Large intestine (tissue), 12 donors: ENCODE results near the gene RTP3. TPM values are rescaled to one million over a fixed set of nuclear protein-coding genes. Genes with fewer than 3 reads are reported as not detected.

Source experiments
- DNase-seq, 2 donors: peaks; one replicate each; pipeline versions ENCODE4 v3.0.0 to v3.0.0-alpha.2; 2013
- H3K27ac ChIP-seq: one replicate; pipeline ENCODE4 v1.5.1; 2013; ENCODE audit warnings: low read length
- H3K27me3 ChIP-seq: 2 replicates; pipeline ENCODE4 v1.6.1; 2013; ENCODE audit warnings: low read length; ENCODE audit not compliant: control insufficient read depth, insufficient read depth
- H3K36me3 ChIP-seq: 2 replicates; pipeline ENCODE4 v1.6.1; 2013; ENCODE audit warnings: low read length; ENCODE audit not compliant: control insufficient read depth, insufficient read depth
- H3K4me1 ChIP-seq: one replicate; pipeline ENCODE4 v1.6.1; 2013; ENCODE audit warnings: low read length; ENCODE audit not compliant: control insufficient read depth, insufficient read depth
- H3K4me3 ChIP-seq: one replicate; pipeline ENCODE4 v1.5.1; 2013; ENCODE audit warnings: low read length
- H3K9me3 ChIP-seq: one replicate; pipeline ENCODE4 v1.6.1; 2013; ENCODE audit warnings: mild to moderate bottlenecking, low read depth, low read length, moderate library complexity; ENCODE audit not compliant: control insufficient read depth
- WGBS: methylation state at CpG from one replicate; pipeline ENCODE4 v1.1.5; 2013; ENCODE audit warnings: low lambda C conversion rate; ENCODE audit not compliant: insufficient coverage; 5-methylcytosine and 5-hydroxymethylcytosine counted together
- long read RNA-seq, 11 donors: transcript quantifications; one replicate each; lab custom pipeline, GENCODE V29; 2026
- polyA plus RNA-seq: library from polyadenylated mRNA; unstranded; fragments of 120-200 nt; gene quantifications from one replicate; pipeline ENCODE4 v1.2.1, GENCODE V29; 2013

Gene RTP3
- polyA plus RNA-seq: not detected
- long read RNA-seq, donor 1: 0 reads
- long read RNA-seq, donor 2: 0 reads
- long read RNA-seq, donor 3: 0 reads
- long read RNA-seq, donor 4: 0 reads
- long read RNA-seq, donor 5: 0 reads
- long read RNA-seq, donor 6: 0 reads
- long read RNA-seq, donor 7: 0 reads
- long read RNA-seq, donor 8: 0 reads
- long read RNA-seq, donor 9: 0 reads
- long read RNA-seq, donor 10: 0 reads
- long read RNA-seq, donor 11: 0 reads

DNA sequence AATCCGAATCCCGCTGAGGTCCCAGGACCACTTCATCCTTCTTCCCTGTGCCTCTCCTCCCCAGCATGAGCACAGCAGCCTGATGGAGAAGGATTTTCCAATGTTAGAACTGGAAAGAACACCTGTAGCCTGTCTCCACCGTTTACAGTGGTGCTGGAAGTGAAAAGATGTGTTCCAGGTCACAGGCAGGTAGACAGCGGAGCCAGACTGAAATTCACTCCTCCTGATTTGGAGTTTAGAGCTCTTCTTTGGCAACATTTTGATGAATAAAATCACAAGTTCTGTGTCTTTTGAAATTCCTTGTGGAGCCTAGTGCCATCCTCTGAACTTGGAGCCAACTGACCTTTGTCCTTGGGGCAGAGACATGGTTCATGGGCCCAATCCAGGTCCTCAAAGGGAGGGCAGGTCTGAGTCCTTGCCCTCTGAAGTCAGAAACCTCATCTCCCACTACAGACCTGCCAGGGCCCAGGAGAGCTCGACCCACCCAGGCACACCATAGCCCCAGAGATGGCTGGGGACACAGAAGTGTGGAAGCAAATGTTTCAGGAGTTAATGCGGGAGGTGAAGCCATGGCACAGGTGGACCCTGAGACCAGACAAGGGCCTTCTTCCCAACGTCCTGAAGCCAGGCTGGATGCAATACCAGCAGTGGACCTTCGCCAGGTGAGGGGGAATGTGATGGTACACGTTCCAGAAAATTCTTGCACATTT lies at the start of gene RTP3:
RTP3 (plus strand) TSS at position 421 of the 710 bp plus-strand sequence; CDS start at position 508, 87 bp downstream.
- no peaks in the 10 kb centered on the region for H3K27me3 ChIP-seq
- WGBS: no CpG with 5 or more reads among the region's 9 CpGs
- no peak within 1 kb of the TSS for H3K27ac ChIP-seq
- no peaks in the 10 kb centered on the region for H3K36me3 ChIP-seq
- H3K9me3 ChIP-seq: no peaks in the 10 kb centered on the region
- no peak within 1 kb of the TSS for H3K4me3 ChIP-seq
- no peak for DNase-seq
- peaks cover 9% of the 10 kb centered on the region for H3K4me1 ChIP-seq

DNA sequence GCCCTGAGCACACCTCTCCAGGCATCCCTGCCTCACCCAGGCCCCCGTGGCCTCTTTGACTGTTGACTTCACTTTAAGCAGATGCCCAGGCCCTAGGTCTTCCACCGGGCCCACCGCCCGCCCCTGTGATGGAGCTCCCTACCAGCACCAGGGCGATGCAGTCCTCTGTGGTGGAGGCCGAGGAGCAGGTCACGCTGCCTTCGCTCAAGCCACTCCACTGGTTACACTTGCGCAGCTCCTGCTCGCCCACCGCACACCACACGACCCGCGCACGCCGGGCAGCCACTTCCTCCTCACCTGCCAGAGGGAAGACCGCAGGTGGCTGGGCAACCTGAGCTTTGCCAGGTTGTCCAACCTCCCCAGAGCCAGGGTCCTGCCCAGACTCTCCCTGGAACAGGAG lies 49.1 kb upstream of the RTP3 start:
- WGBS: no CpG with 5 or more reads among the region's 17 CpGs

DNA sequence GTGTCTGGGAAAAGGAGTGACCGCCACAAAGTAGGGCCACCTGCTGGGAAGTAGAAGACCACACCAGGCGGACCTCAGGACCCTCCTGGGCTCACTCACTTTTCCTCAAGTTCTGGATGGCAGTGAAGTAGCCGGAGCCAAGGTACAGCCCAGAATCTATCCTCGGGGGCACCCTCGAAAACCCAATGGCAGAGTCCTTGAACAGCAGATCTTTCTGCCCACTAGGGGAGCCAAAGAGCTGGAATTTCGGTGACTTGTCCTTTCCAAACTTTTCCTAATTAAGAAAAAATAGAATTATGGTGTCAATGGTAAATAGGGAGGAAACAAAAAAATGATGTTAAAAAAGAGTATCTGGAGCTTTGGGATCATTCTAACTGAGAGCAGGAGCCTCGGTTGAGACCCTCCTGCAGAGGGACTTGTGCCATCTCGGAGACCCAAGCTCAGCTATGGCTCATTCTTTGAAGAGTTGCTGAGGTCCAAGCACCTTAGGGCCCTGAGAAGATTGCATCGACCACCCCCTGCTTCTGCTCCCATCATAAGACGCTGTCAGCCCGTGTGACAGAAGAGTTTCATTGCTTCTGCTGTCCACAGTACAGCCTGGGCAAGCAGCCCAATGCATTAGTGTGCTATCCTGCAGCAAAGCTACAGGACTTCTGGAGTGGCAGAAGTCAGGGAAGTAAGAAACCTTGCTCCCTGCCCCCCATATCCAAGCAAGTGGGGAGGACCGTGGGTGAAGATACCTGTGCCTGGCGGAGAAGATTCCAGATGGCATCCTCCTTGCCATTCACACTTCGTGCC lies 47.8 kb upstream of the RTP3 start:
- Histone ChIP-seq H3K27me3 (no peaks in the 10 kb centered on the region), H3K27ac (no peak overlapping the region), H3K4me1 (peaks cover 16% of the 10 kb centered on the region), H3K36me3 (no peaks in the 10 kb centered on the region), H3K9me3 (no peaks in the 10 kb centered on the region), H3K4me3 (no peak overlapping the region)
- 100% methylated on average over 1 of the region's 14 CpGs for WGBS
- DNase-seq: no peak

More for the DNA sequence above, 49.1 kb upstream of the RTP3 start:
- no peaks in the 10 kb centered on the region for H3K9me3 ChIP-seq
- H3K27ac ChIP-seq: no peak overlapping the region
- no peaks in the 10 kb centered on the region for H3K36me3 ChIP-seq
- DNase-seq: no peak
- peaks cover 5% of the 10 kb centered on the region for H3K4me1 ChIP-seq
- no peaks in the 10 kb centered on the region for H3K27me3 ChIP-seq
- H3K4me3 ChIP-seq: no peak overlapping the region

DNA sequence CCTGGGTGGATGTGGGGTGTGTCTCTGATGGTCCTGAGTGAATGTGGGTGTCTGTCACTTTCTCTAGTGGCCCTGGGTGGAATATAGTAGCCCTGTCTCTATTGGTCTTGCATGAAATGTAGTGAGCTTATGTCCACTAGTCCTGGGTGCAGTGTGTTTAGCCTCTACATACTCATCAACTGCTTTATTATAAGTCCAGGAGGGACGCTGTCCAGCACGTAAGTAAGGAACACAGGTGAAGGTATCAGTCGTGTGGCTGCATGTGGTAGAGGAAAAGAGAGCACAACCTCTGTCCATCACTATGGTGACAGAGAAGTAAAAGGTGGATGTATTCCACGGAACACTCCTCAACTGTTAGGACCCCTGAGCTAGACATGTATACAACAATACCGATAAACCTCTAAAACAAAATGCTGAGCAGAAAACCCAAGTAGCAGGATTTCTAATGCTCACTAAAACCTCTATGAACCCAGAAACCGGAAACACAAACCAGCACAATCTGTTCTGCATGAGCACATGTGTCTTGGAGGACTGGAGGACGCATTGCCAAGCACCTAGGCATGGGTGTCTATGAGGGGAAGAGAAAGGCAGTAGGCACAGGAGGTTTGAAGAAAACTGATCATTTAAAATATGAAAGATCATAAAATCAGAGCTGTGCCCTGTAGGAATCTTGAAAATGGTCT lies 44.1 kb upstream of the RTP3 start:
- WGBS: no CpG with 5 or more reads among the region's 7 CpGs

DNA sequence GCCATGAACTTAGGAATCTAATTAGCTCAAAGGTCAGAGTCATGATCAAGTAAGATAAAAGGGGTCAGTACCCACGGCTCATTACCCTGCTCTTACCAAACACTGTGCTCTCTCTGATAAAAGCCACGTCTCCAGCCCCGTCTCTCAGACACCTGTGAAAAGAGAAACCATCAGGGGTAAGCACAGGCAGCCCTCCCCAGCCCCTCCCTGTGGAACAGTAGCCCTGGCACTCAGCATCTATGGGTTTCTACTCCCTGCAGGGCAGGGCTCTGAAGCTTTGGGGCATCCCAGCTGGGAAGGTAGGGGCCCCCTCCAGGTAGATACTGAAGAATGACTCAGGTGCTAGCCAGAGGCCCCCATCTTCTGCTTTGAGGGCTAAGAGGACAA lies 43.6 kb upstream of the RTP3 start:
- Histone ChIP-seq H3K27me3 (no peaks in the 10 kb centered on the region), H3K27ac (peak overlapping the region; percentile 14), H3K4me3 (no peak overlapping the region), H3K36me3 (no peaks in the 10 kb centered on the region), H3K9me3 (no peaks in the 10 kb centered on the region), H3K4me1 (peaks cover 22% of the 10 kb centered on the region)
- peak; percentile 43 to 48 for DNase-seq
- no CpG with 5 or more reads among the region's 3 CpGs for WGBS

More for the DNA sequence above, 44.1 kb upstream of the RTP3 start:
- no peaks in the 10 kb centered on the region for H3K9me3 ChIP-seq
- H3K4me1 ChIP-seq: peaks cover 22% of the 10 kb centered on the region
- no peak for DNase-seq
- H3K27me3 ChIP-seq: no peaks in the 10 kb centered on the region
- H3K4me3 ChIP-seq: no peak overlapping the region
- no peaks in the 10 kb centered on the region for H3K36me3 ChIP-seq
- peak overlapping the region; percentile 14 for H3K27ac ChIP-seq

DNA sequence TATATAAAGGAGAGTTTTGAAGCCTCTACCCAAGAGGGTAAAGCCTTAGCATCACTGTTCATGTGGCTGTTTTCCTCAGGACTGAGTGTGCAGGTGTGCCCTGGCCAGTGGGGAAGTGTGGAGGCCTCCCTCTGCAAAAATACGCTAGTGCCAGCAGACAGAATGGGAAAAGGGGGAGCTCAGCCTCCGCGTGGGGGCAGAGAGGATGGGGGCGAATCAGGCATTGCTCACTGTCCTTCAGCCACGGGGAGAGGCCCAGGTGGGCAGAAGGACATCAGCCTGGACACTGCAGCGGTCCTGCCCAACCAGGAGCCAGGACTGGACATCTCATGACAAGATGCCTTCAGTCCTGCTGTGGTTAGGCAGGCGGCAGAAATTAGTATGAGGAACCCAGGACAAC lies 43.2 kb upstream of the RTP3 start:
- H3K36me3 ChIP-seq: no peaks in the 10 kb centered on the region
- H3K4me1 ChIP-seq: peaks cover 22% of the 10 kb centered on the region
- no CpG with 5 or more reads among the region's 7 CpGs for WGBS
- no peaks in the 10 kb centered on the region for H3K27me3 ChIP-seq
- DNase-seq: no peak
- peak overlapping the region; percentile 7 for H3K27ac ChIP-seq
- H3K4me3 ChIP-seq: no peak overlapping the region
- no peaks in the 10 kb centered on the region for H3K9me3 ChIP-seq

DNA sequence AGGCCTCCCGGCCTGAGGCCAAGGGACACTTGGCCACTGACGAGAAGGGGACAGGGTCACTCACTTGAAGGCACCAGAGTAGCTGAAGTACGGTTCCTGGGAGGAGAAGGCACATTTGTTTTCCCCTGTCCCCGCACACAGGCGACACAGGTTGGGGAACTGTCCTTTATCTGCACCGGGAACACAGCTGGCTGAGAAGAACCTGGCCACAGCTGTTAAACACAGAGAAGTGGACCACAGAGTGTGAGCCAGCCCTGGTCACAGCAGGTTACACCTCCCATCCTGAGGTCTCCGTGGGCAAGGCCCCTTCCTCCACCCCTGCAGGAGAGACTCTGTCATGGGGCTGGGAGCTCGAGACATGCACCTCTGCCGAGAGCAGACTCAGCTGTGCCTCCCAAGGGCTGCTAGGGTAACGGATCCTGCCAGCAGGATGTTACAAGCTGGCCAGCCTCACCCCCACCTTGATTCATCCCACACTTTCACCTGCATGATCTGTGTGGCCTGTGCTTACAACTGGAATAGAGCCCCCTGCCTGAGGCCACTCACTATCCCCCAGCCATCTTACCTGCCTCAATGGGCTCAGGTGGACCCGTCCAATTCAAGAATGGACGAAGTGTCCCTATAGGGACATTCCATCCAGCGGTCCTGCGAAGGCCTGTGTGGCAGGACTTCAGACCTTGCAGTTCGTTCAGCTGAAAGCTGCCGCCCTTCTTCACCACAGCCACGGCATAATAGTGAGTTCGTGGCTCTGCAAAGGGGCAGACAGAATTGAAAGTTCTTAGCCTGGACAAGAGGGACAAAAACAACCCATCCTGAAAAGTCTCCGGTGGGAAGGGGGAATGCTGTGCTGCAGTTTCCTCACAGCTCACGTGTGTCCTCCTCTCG lies 42.3 kb upstream of the RTP3 start:
- Histone ChIP-seq H3K27ac (no peak overlapping the region), H3K36me3 (no peaks in the 10 kb centered on the region), H3K27me3 (no peaks in the 10 kb centered on the region), H3K9me3 (no peaks in the 10 kb centered on the region), H3K4me1 (peaks cover 22% of the 10 kb centered on the region), H3K4me3 (no peak overlapping the region)
- no CpG with 5 or more reads among the region's 21 CpGs for WGBS
- no peak for DNase-seq

DNA sequence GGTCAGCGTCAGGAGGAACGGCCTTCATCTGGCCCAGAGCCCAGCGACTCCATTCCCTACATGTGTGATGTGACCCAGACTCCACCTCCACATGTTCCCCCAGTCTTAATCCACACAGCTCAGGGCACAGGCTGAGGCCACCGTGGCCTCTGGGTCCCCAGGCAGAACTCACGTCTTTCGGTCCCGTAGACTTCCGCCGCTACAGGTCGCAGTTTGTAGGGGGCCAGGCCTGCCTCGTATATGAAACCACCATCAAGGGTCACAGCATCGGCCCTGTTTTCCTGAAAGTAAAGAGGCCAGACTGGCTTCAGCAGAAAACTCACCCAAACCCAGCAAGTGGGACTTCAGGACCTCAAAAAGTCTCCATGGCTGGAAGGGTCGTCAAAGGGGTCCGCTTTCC lies 41.7 kb upstream of the RTP3 start:
- Histone ChIP-seq H3K4me3 (no peak overlapping the region), H3K4me1 (peaks cover 22% of the 10 kb centered on the region), H3K9me3 (no peaks in the 10 kb centered on the region), H3K27ac (no peak overlapping the region), H3K27me3 (no peaks in the 10 kb centered on the region), H3K36me3 (no peaks in the 10 kb centered on the region)
- WGBS: no CpG with 5 or more reads among the region's 14 CpGs
- no peak for DNase-seq

DNA sequence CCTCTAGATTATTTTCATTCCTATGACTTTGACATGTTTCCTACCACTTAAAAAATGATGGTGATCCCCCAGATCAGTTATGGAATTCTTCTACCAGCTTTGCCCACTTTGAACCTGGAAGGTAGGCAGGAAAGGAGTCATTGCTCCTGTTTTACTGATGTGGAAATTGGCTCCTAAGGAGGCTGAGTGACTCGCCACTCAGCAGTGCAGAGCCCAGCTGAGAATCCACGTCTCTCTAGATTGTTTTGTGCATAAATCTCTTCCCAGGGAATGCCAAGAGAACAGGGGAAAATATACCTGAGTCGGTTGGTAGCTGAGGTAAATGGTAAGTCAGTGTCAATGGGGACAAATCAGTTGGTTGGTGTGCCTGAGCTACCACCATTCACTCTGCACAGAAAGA lies 37.7 kb upstream of the RTP3 start:
- Histone ChIP-seq H3K9me3 (no peaks in the 10 kb centered on the region), H3K4me1 (peaks cover 8% of the 10 kb centered on the region), H3K27me3 (peaks cover 26% of the 10 kb centered on the region), H3K27ac (no peak overlapping the region), H3K36me3 (no peaks in the 10 kb centered on the region), H3K4me3 (no peak overlapping the region)
- DNase-seq: no peak
- WGBS: no CpG with 5 or more reads among the region's 3 CpGs
